Esophagus muscularis mucosa (tissue), 4 donors: ENCODE data around the gene CEP44. TPM values are rescaled to one million over a fixed set of nuclear protein-coding genes. Genes with fewer than 3 reads are reported as not detected.
"Not testable (repeated sequence)": the region's sequence is repeated elsewhere in the genome, so short reads cannot be mapped to it uniquely, and the experiment has no call there.

Experiments used
- DNase-seq: peaks from one replicate; pipeline ENCODE4 v3.0.0-alpha.2; 2017; ENCODE audit errors: extremely low spot score
- H3K27ac ChIP-seq, 4 donors: fragments of 200-600 bp; sonication (generic); replicated peaks in 1 of 4; 1 replicate in 3 of 4; 2 replicates in 1 of 4; pipeline ENCODE4 v1.5.1; 2016 to 2019; ENCODE audit warnings: mild to moderate bottlenecking in 1 of 4
- H3K27me3 ChIP-seq, 4 donors: fragments of 200-600 bp; sonication (generic); one replicate each; pipeline versions ENCODE4 v1.5.1 to v1.6.0; 2016 to 2019
- H3K36me3 ChIP-seq, 4 donors: fragments of 200-600 bp; sonication (generic); one replicate each; pipeline ENCODE4 v1.5.1; 2016 to 2019
- H3K4me1 ChIP-seq, 4 donors: fragments of 200-600 bp; sonication (generic); one replicate each; pipeline ENCODE4 v1.5.1; 2016 to 2019
- H3K4me3 ChIP-seq, 4 donors: fragments of 200-600 bp; sonication (generic); 1 replicate in 2 of 4; 2 replicates in 2 of 4; pipeline ENCODE4 v1.5.1; 2016 to 2019; ENCODE audit warnings: mild to moderate bottlenecking in 4 of 4, moderate library complexity in 1 of 4
- H3K9me3 ChIP-seq, 4 donors: fragments of 200-600 bp; sonication (generic); 1 replicate in 3 of 4; 2 replicates in 1 of 4; pipeline ENCODE4 v1.5.1; 2016 to 2019
- CTCF ChIP-seq, 3 experiments: fragments of 200-600 bp in 2 of 3; fragments of 450-650 bp in 1 of 3; sonication (generic) in 2 of 3; IDR thresholded peaks; one replicate each; pipeline ENCODE4 v1.5.1; 2017 to 2019; ENCODE audit warnings: antibody characterized with exemption in 3 of 3, mild to moderate bottlenecking in 2 of 3, moderate library complexity in 1 of 3
- EP300 ChIP-seq: sonication (generic); formaldehyde crosslinking; IDR thresholded peaks from one replicate; pipeline ENCODE4 v1.6.1; 2017; ENCODE audit warnings: antibody characterized with exemption
- POLR2A ChIP-seq: fragments of 450-650 bp; IDR thresholded peaks from one replicate; pipeline ENCODE4 v1.6.1; 2017; ENCODE audit warnings: antibody characterized with exemption, moderate library complexity, mild to moderate bottlenecking, low read depth
- POLR2AphosphoS5 ChIP-seq, 2 donors: sonication (generic); formaldehyde crosslinking; IDR thresholded peaks; one replicate each; pipeline ENCODE4 v1.6.1; 2017; ENCODE audit warnings: antibody characterized with exemption in 2 of 2
- WGBS: methylation state at CpG from one replicate; pipeline ENCODE4 v1.1.5; 2018; 5-methylcytosine and 5-hydroxymethylcytosine counted together
- intact Hi-C: fragments of 100-400 bp; cut with DNase I; formaldehyde crosslinking; loops from one replicate; pipeline ENCODE4 v1.15.1; 2023
- total RNA-seq, 4 donors: library from RNA; depleted of rRNA; stranded (reverse); fragments of >200 nt; gene quantifications; one replicate each; pipeline versions ENCODE4 v1.1.0 to v1.2.1, GENCODE V29; 2016

Gene CEP44
- total RNA-seq, 4 donors from 2014 or later, result 8.1 to 15.8 (median 11.5) TPM

GRCh38 chr4:174284487-174284886 lies 776 bp downstream of the CEP44 start:
- Histone ChIP-seq H3K9me3 (no peaks in the 10 kb centered on the region), H3K4me1 (peaks cover 20 to 40% (median 37%) of the 10 kb centered on the region in 4 donors), H3K27me3 (no peaks in the 10 kb centered on the region), H3K4me3 (peak overlapping the region; percentile 60 to 87 (median 82)), H3K27ac (peak overlapping the region; percentile 88 to 98 (median 94)), H3K36me3 (no peaks in the 10 kb centered on the region)
- DNase-seq, result no peak
- intact Hi-C loops, result no loop called here
- TF ChIP-seq EP300 (no peak), POLR2AphosphoS5 (IDR thresholded peaks at IDR 0.05) (no peak), POLR2A (no peak)
- WGBS, result 16% methylated on average over 6 of the region's 6 CpGs

GRCh38 chr4:174286870-174287269 lies 3.2 kb downstream of the CEP44 start:
- H3K27me3 ChIP-seq, result no peaks in the 10 kb centered on the region
- 94% methylated on average over 3 of the region's 3 CpGs for WGBS
- DNase-seq, result no peak
- peaks cover 0 to 1% (median 0%) of the 10 kb centered on the region in 4 donors for H3K36me3 ChIP-seq
- H3K9me3 ChIP-seq, result peaks cover 0 to 1% (median under 1%) of the 10 kb centered on the region in 4 donors
- no peak overlapping the region for H3K27ac ChIP-seq
- intact Hi-C loops, result no loop called here
- peaks cover 17 to 26% (median 24%) of the 10 kb centered on the region in 4 donors for H3K4me1 ChIP-seq
- TF ChIP-seq POLR2AphosphoS5 (IDR thresholded peaks at IDR 0.05), result no peak
- no peak for TF ChIP-seq EP300
- TF ChIP-seq CTCF (IDR thresholded peaks at IDR 0.05), result no peak
- TF ChIP-seq POLR2A, result no peak
- H3K4me3 ChIP-seq, result no peak overlapping the region

GRCh38 chr4:174292473-174292872 lies 8.8 kb downstream of the CEP44 start:
- 100% methylated on average over 2 of the region's 2 CpGs for WGBS

GRCh38 chr4:174294641-174295040 lies 10.9 kb downstream of the CEP44 start:
- intact Hi-C loops, result not testable (repeated sequence)
- no CpG with 5 or more reads among the region's 30 CpGs for WGBS

More at GRCh38 chr4:174292473-174292872, 8.8 kb downstream of the CEP44 start:
- Histone ChIP-seq H3K27me3 (no peaks in the 10 kb centered on the region), H3K4me3 (no peak overlapping the region), H3K27ac (no peak overlapping the region), H3K4me1 (no peaks in the 10 kb centered on the region), H3K9me3 (peaks cover 0 to 16% (median 14%) of the 10 kb centered on the region in 4 donors), H3K36me3 (peaks cover 0 to 12% (median 0%) of the 10 kb centered on the region in 4 donors)
- TF ChIP-seq POLR2A (no peak), EP300 (no peak), POLR2AphosphoS5 (IDR thresholded peaks at IDR 0.05) (no peak), CTCF (IDR thresholded peaks at IDR 0.05) (no peak)
- intact Hi-C loops, result no loop called here
- no peak for DNase-seq

GRCh38 chr4:174295142-174295541 lies 11.4 kb downstream of the CEP44 start:
- H3K4me1 ChIP-seq, H3K4me3 ChIP-seq, intact Hi-C loops, H3K27me3 ChIP-seq, DNase-seq, H3K27ac ChIP-seq: not testable (repeated sequence)
- 100% methylated on average over 7 of the region's 27 CpGs for WGBS
- Histone ChIP-seq H3K36me3 (peaks cover 0 to 24% (median 7%) of the 10 kb centered on the region in 4 donors), H3K9me3 (peaks cover 0 to 16% (median 14%) of the 10 kb centered on the region in 4 donors)

More at GRCh38 chr4:174294641-174295040, 10.9 kb downstream of the CEP44 start:
- DNase-seq, H3K4me1 ChIP-seq, H3K27ac ChIP-seq, H3K27me3 ChIP-seq, H3K4me3 ChIP-seq: not testable (repeated sequence)
- Histone ChIP-seq H3K36me3 (peaks cover 0 to 19% (median 4%) of the 10 kb centered on the region in 4 donors), H3K9me3 (peaks cover 0 to 16% (median 14%) of the 10 kb centered on the region in 4 donors)

GRCh38 chr4:174303687-174304086 lies 20.0 kb downstream of the CEP44 start:
- Histone ChIP-seq H3K9me3 (no peaks in the 10 kb centered on the region), H3K4me3 (no peak overlapping the region), H3K27me3 (no peaks in the 10 kb centered on the region), H3K36me3 (peaks cover 8 to 83% (median 49%) of the 10 kb centered on the region in 4 donors), H3K4me1 (no peaks in the 10 kb centered on the region), H3K27ac (no peak overlapping the region)
- intact Hi-C loops, result no loop called here
- TF ChIP-seq CTCF (IDR thresholded peaks at IDR 0.05) (no peak), POLR2AphosphoS5 (IDR thresholded peaks at IDR 0.05) (no peak), EP300 (no peak), POLR2A (no peak)
- no peak for DNase-seq
- WGBS, result 93% methylated on average over 1 of the region's 1 CpG
